HepG2 (cell line): ENCODE measurements around the gene CAPS. TPM values are rescaled to one million over a fixed set of nuclear protein-coding genes. Genes with fewer than 3 reads are reported as not detected.

ENCODE experiments used
- AKAP8 ChIP-seq: sonication (generic); formaldehyde crosslinking; IDR thresholded peaks from 2 replicates; pipeline ENCODE4 v1.5.1; 2020; ENCODE audit warnings: mild to moderate bottlenecking, missing genetic modification reagents
- ARID4A ChIP-seq: sonication (generic); formaldehyde crosslinking; IDR thresholded peaks from 2 replicates; pipeline ENCODE4 v1.5.0; 2020; ENCODE audit warnings: mild to moderate bottlenecking, missing genetic modification reagents, borderline replicate concordance
- ARNT ChIP-seq: fragments of 450-650 bp; IDR thresholded peaks from 2 replicates; pipeline ENCODE4 v1.6.1; 2017
- ATM ChIP-seq: fragments of 450-650 bp; IDR thresholded peaks from 2 replicates; pipeline ENCODE4 v1.7.1; 2017; ENCODE audit warnings: mild to moderate bottlenecking, borderline replicate concordance
- BATF2 ChIP-seq: sonication (generic); formaldehyde crosslinking; IDR thresholded peaks from 2 replicates; pipeline ENCODE4 v1.8.0; 2022; ENCODE audit warnings: mild to moderate bottlenecking, missing genetic modification reagents, moderate library complexity
- CENPBD1 ChIP-seq: sonication (generic); formaldehyde crosslinking; IDR thresholded peaks from 2 replicates; pipeline ENCODE4 v1.8.0; 2022; ENCODE audit warnings: missing genetic modification reagents, low read depth, mild to moderate bottlenecking, borderline replicate concordance
- HNRNPH1 ChIP-seq: fragments of 200-400 bp; formaldehyde crosslinking; optimal IDR thresholded peaks from 2 replicates; pipeline ENCODE3; 2017; ENCODE audit warnings: mild to moderate bottlenecking, low read depth, low read length
- IRF1 ChIP-seq: sonication (generic); formaldehyde crosslinking; IDR thresholded peaks from 2 replicates; pipeline ENCODE4 v1.4.0; 2020; ENCODE audit warnings: low read depth, mild to moderate bottlenecking, missing genetic modification reagents
- JDP2 ChIP-seq: sonication (generic); formaldehyde crosslinking; IDR thresholded peaks from 2 replicates; pipeline ENCODE4 v1.8.1; 2022; ENCODE audit warnings: missing genetic modification reagents, borderline replicate concordance
- KDM2A ChIP-seq: sonication (generic); formaldehyde crosslinking; IDR thresholded peaks from 2 replicates; pipeline ENCODE4 v1.4.0; 2020; ENCODE audit warnings: low read depth, missing genetic modification reagents, borderline replicate concordance
- MAZ ChIP-seq, 2 experiments: sonication (generic) in 1 of 2; formaldehyde crosslinking in 1 of 2; IDR thresholded peaks; 2 replicates each; pipeline versions ENCODE4 v1.5.0 to v1.6.1; 2012 to 2020; ENCODE audit warnings: low read depth in 2 of 2, mild to moderate bottlenecking in 2 of 2, borderline replicate concordance in 1 of 2, improper control_type of control experiment in 1 of 2, low read length in 1 of 2, missing genetic modification reagents in 1 of 2, moderate library complexity in 1 of 2
- MXD4 ChIP-seq: IDR thresholded peaks from 2 replicates; pipeline ENCODE4 v1.6.1; 2016; ENCODE audit warnings: mild to moderate bottlenecking, missing biosample characterization, missing genetic modification reagents
- ONECUT2 ChIP-seq: sonication (generic); formaldehyde crosslinking; IDR thresholded peaks from 2 replicates; pipeline ENCODE4 v1.4.0; 2020; ENCODE audit warnings: missing genetic modification reagents
- REL ChIP-seq: sonication (generic); formaldehyde crosslinking; conservative IDR thresholded peaks from 2 replicates; pipeline ENCODE4 v1.8.0; 2022; ENCODE audit warnings: mild to moderate bottlenecking, missing genetic modification reagents, moderate library complexity
- TCF7L2 ChIP-seq: IDR thresholded peaks from 2 replicates; pipeline ENCODE4 v1.6.1; 2011; ENCODE audit warnings: mild to moderate bottlenecking, low read depth, low read length, moderate library complexity
- THYN1 ChIP-seq: sonication (generic); formaldehyde crosslinking; IDR thresholded peaks from 2 replicates; pipeline ENCODE4 v1.8.1; 2023; ENCODE audit warnings: low read depth, mild to moderate bottlenecking, moderate library complexity, missing genetic modification reagents, borderline replicate concordance
- TRIM22 ChIP-seq: fragments of 450-650 bp; IDR thresholded peaks from 2 replicates; pipeline ENCODE4 v1.6.1; 2017
- ZNF441 ChIP-seq: sonication (generic); formaldehyde crosslinking; IDR thresholded peaks from 2 replicates; pipeline ENCODE4 v1.7.0; 2021; ENCODE audit warnings: missing genetic modification reagents, borderline replicate concordance
- ZNF546 ChIP-seq: sonication (generic); formaldehyde crosslinking; conservative IDR thresholded peaks from 2 replicates; pipeline ENCODE4 v1.8.1; 2023; ENCODE audit warnings: mild to moderate bottlenecking, missing genetic modification reagents
- ZNF644 ChIP-seq: IDR thresholded peaks from 2 replicates; pipeline ENCODE4 v1.6.1; 2016; ENCODE audit warnings: low read depth
- ZZZ3 ChIP-seq: sonication (generic); formaldehyde crosslinking; IDR thresholded peaks from 2 replicates; pipeline ENCODE4 v1.4.0; 2020; ENCODE audit warnings: missing genetic modification reagents, mild to moderate bottlenecking, borderline replicate concordance
- polyA plus RNA-seq, 8 experiments: library from polyadenylated mRNA; depleted of rRNA in 3 of 8; stranded (reverse) in 7 of 8; unstranded in 1 of 8; fragments of >200 nt; fragmentation: Illumina TruSeq in 4 of 8; extraction: Trizol in 4 of 8; gene quantifications; 2 replicates each; pipeline versions ENCODE4 v1.2.1 to v1.2.3, GENCODE V29; 2011 to 2016; ENCODE audit warnings: low read depth in 4 of 8, missing spikeins in 1 of 8, mixed read lengths in 1 of 8; ENCODE audit not compliant: insufficient read depth in 1 of 8
- total RNA-seq, 5 experiments: library from RNA; depleted of rRNA; stranded (reverse); fragments of >200 nt; fragmentation: Illumina TruSeq; extraction: Trizol; gene quantifications; 2 replicates each; pipeline ENCODE4 v1.2.3, GENCODE V29; 2016; ENCODE audit warnings: low read depth in 1 of 5

Gene CAPS
- total and polyA plus RNA-seq, 2 of the 13 experiments (the other 11 are each of a cell fraction or from before 2014, with no cell fraction given), result 3.1 TPM

GRCh38 chr19:5891938-5892771 lies 21.9 kb upstream of the CAPS start (continued):
- TF ChIP-seq IRF1 (CRISPR knock-in tag) (no peak), TCF7L2 (no peak), ARNT (no peak), ATM (no peak), ZNF644 (no peak), AKAP8 (CRISPR knock-in tag) (peak; percentile 100), THYN1 (CRISPR knock-in tag) (no peak), CENPBD1 (CRISPR knock-in tag) (no peak), MAZ (IDR thresholded peaks at IDR 0.05; ENCODE audit: borderline replicate concordance, low read depth, low read length) (no peak; the same call in 1 of the 2 replicates), MAZ (CRISPR knock-in tag; IDR thresholded peaks at IDR 0.05; ENCODE audit: low read depth) (peak; percentile 60), ZNF546 (CRISPR knock-in tag) (0 out of 2 replicates have a peak, but pooled peaks have one; percentile 70), HNRNPH1 (no peak), ONECUT2 (CRISPR knock-in tag) (no peak), KDM2A (CRISPR knock-in tag) (peak; percentile 98), ZZZ3 (CRISPR knock-in tag) (no peak), JDP2 (CRISPR knock-in tag) (no peak), MXD4 (no peak), REL (CRISPR knock-in tag) (no peak), BATF2 (no peak), ARID4A (CRISPR knock-in tag) (peak; percentile 37; the same call in 1 of the 2 replicates), TRIM22 (no peak), ZNF441 (CRISPR knock-in tag) (0 out of 2 replicates have a peak, but pooled peaks have one; percentile 23)
